G401 (cell line): ENCODE measurements around the gene PPP2R2C. TPM values are rescaled to one million over a fixed set of nuclear protein-coding genes. Genes with fewer than 3 reads are reported as not detected.

Source experiments
- DNase-seq: peaks from one replicate; pipeline ENCODE4 v3.0.0-alpha.2; 2015; ENCODE audit warnings: low spot score
- in situ Hi-C: cut with HindIII; loops from 2 replicates; pipeline ENCODE4 v1.10.0; 2016; ENCODE audit warnings: low sequenced_read_pairs, mixed read lengths
- total RNA-seq: library from RNA; depleted of rRNA; stranded (reverse); fragments of >200 nt; shearing (Covaris generic); gene quantifications from 2 replicates; pipeline ENCODE4 v1.2.3, GENCODE V29; 2014

Gene PPP2R2C
- total RNA-seq, 1 experiment from 2014 or later: 3.3 TPM

- in situ Hi-C loops: no loop called here
- DNase-seq: no peak
Observed at GRCh38 chr4:6495296-6495590, 22.8 kb upstream of the PPP2R2C start.

GRCh38 chr4:6494431-6495295, 22.2 kb upstream of the PPP2R2C start:
- DNase-seq: no peak
- in situ Hi-C loops: no loop called here

- in situ Hi-C loops: no loop called here
- DNase-seq: peak; percentile 33
Observed at GRCh38 chr4:6493658-6494304, 21.4 kb upstream of the PPP2R2C start.

GRCh38 chr4:6492861-6493657, 20.6 kb upstream of the PPP2R2C start:
- in situ Hi-C loops: no loop called here

GRCh38 chr4:6492027-6492590, 19.7 kb upstream of the PPP2R2C start:
- DNase-seq: no peak
- in situ Hi-C loops: no loop called here

More at GRCh38 chr4:6492861-6493657, 20.6 kb upstream of the PPP2R2C start:
- no peak for DNase-seq

- in situ Hi-C loops: no loop called here
- DNase-seq: no peak
Observed at GRCh38 chr4:6491235-6491634, 18.8 kb upstream of the PPP2R2C start.

GRCh38 chr4:6489927-6490326, 17.5 kb upstream of the PPP2R2C start:
- in situ Hi-C loops: no loop called here
- DNase-seq: no peak

GRCh38 chr4:6487466-6487865, 15.1 kb upstream of the PPP2R2C start:
- in situ Hi-C loops: no loop called here

GRCh38 chr4:6480534-6481088, 8.2 kb upstream of the PPP2R2C start:
- DNase-seq: no peak
- in situ Hi-C loops: no loop called here

More at GRCh38 chr4:6487466-6487865, 15.1 kb upstream of the PPP2R2C start:
- no peak for DNase-seq

GRCh38 chr4:6478546-6479220, 6.3 kb upstream of the PPP2R2C start:
- in situ Hi-C loops: no loop called here
- no peak for DNase-seq

GRCh38 chr4:6476893-6477292, 4.5 kb upstream of the PPP2R2C start:
- in situ Hi-C loops: no loop called here
- no peak for DNase-seq

GRCh38 chr4:6475492-6476020, 3.1 kb upstream of the PPP2R2C start:
- in situ Hi-C loops: no loop called here
- no peak for DNase-seq

- in situ Hi-C loops: no loop called here
- no peak for DNase-seq
Observed at GRCh38 chr4:6474705-6475457, 2.5 kb upstream of the PPP2R2C start.

- no peak for DNase-seq
- in situ Hi-C loops: no loop called here
Observed at GRCh38 chr4:6474053-6474568, 1.7 kb upstream of the PPP2R2C start.

GRCh38 chr4:6473264-6474052, 1.0 kb upstream of the PPP2R2C start:
- DNase-seq: no peak
- in situ Hi-C loops: no loop called here

GRCh38 chr4:6472008-6472386, 417 bp downstream of the PPP2R2C start:
- in situ Hi-C loops: no loop called here
- DNase-seq: no peak
